Measurements from ENCODE around the gene P2RX5.

DNA sequence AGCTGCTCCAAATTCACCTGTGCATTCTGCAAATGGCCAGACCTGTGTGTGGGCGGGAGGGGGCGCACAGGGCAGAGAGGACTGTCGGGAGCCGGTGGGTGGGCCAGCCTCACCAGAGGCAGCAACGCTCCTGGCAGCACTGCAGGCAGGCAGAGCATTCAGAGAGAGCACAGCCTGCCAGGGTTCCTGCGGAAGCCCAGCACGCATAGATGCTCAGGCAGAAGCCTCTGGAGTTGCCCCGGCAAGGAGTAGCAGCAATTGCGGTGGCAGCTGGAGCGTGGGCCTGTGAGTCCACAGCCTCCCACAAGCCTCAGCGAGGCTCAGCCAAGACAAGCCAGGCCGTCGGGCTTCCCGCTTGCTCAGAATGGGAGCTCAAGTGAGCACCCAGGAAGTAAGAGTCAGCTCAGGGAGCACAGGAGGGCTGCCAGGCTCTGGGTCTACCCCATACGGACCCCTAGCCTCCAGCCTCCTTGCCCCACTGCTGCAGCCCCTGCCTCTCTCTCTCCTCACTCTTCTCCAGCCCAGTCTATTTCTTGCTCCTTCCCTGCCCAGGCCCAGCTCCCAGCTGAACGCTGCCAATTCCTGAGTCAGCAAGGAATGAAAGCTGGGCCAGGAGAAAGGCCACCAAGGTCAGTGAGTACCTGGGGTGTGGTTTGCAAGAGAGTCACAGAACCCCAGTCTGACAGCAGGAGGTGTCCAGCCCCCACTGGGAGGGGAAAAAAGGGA lies 17.7 kb downstream of the P2RX5 start:
- TF ChIP-seq EZH2 (IDR thresholded peaks at IDR 0.05; ENCODE audit: low read length), result no peak
- TF ChIP-seq, protein P1, sequence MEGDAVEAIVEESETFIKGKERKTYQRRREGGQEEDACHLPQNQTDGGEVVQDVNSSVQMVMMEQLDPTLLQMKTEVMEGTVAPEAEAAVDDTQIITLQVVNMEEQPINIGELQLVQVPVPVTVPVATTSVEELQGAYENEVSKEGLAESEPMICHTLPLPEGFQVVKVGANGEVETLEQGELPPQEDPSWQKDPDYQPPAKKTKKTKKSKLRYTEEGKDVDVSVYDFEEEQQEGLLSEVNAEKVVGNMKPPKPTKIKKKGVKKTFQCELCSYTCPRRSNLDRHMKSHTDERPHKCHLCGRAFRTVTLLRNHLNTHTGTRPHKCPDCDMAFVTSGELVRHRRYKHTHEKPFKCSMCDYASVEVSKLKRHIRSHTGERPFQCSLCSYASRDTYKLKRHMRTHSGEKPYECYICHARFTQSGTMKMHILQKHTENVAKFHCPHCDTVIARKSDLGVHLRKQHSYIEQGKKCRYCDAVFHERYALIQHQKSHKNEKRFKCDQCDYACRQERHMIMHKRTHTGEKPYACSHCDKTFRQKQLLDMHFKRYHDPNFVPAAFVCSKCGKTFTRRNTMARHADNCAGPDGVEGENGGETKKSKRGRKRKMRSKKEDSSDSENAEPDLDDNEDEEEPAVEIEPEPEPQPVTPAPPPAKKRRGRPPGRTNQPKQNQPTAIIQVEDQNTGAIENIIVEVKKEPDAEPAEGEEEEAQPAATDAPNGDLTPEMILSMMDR (optimal IDR thresholded peaks at IDR 0.05 in 1 of 3, IDR thresholded peaks at IDR 0.05 in 1 of 3, conservative IDR thresholded peaks at IDR 0.05 in 1 of 3; ENCODE audit: extremely low read depth in 1 of 3, insufficient read depth in 2 of 3, low read length in 3 of 3), result no peak

Data from keratinocyte (primary cell).